ENCODE results near the gene ADAMTS5. TPM values are rescaled to one million over a fixed set of nuclear protein-coding genes. Genes with fewer than 3 reads are reported as not detected.

Gene ADAMTS5
- total and polyA plus RNA-seq, 8 donors: 1.5 to 11.4 (median 8.6) TPM

- intact Hi-C loops (cut with DNase I): no loop called here
- no peak for ATAC-seq
- no peaks in the 10 kb centered on the region for H3K9me3 ChIP-seq
- no peak overlapping the region for H3K4me3 ChIP-seq
- H3K27ac ChIP-seq: no peak overlapping the region
- TF ChIP-seq CTCF (IDR thresholded peaks at IDR 0.05): no peak
- H3K27me3 ChIP-seq: no peaks in the 10 kb centered on the region
- no peaks in the 10 kb centered on the region for H3K4me1 ChIP-seq
- no peak for DNase-seq
- no peaks in the 10 kb centered on the region for H3K36me3 ChIP-seq
Measured at GRCh38 chr21:26909972-26910371, 56.9 kb downstream of the ADAMTS5 start.

- ATAC-seq (no peak), DNase-seq (no peak)
- TF ChIP-seq CTCF (IDR thresholded peaks at IDR 0.05): no peak
- Histone ChIP-seq H3K4me3 (no peak overlapping the region), H3K9me3 (no peaks in the 10 kb centered on the region), H3K4me1 (no peaks in the 10 kb centered on the region), H3K36me3 (no peaks in the 10 kb centered on the region), H3K27me3 (no peaks in the 10 kb centered on the region), H3K27ac (no peak overlapping the region)
- intact Hi-C loops (cut with DNase I): no loop called here
Measured at GRCh38 chr21:26900980-26901379, 65.9 kb downstream of the ADAMTS5 start.

GRCh38 chr21:26892151-26892550 is 74.7 kb downstream of the ADAMTS5 start:
- DNase-seq (no peak), ATAC-seq (no peak)
- Histone ChIP-seq H3K4me3 (no peak overlapping the region), H3K9me3 (no peaks in the 10 kb centered on the region), H3K27me3 (no peaks in the 10 kb centered on the region), H3K36me3 (no peaks in the 10 kb centered on the region), H3K4me1 (no peaks in the 10 kb centered on the region), H3K27ac (no peak overlapping the region)
- intact Hi-C loops (cut with DNase I): no loop called here
- TF ChIP-seq CTCF (IDR thresholded peaks at IDR 0.05): no peak

GRCh38 chr21:26888931-26889330 is 78.0 kb downstream of the ADAMTS5 start:
- Histone ChIP-seq H3K36me3 (no peaks in the 10 kb centered on the region), H3K27me3 (no peaks in the 10 kb centered on the region), H3K9me3 (no peaks in the 10 kb centered on the region), H3K4me3 (no peak overlapping the region), H3K4me1 (no peaks in the 10 kb centered on the region), H3K27ac (no peak overlapping the region)
- no peak for TF ChIP-seq CTCF (IDR thresholded peaks at IDR 0.05)
- intact Hi-C loops (cut with DNase I): no loop called here
- DNase-seq (no peak), ATAC-seq (no peak)

GRCh38 chr21:26888256-26888655 is 78.6 kb downstream of the ADAMTS5 start:
- ATAC-seq: no peak
- Histone ChIP-seq H3K4me1 (no peaks in the 10 kb centered on the region), H3K27ac (no peak overlapping the region), H3K36me3 (no peaks in the 10 kb centered on the region), H3K9me3 (no peaks in the 10 kb centered on the region), H3K27me3 (no peaks in the 10 kb centered on the region), H3K4me3 (no peak overlapping the region)
- intact Hi-C loops (cut with DNase I): no loop called here
- no peak for DNase-seq
- no peak for TF ChIP-seq CTCF (IDR thresholded peaks at IDR 0.05)
